OCI-LY1 (cell line): Measurements from ENCODE around the gene CYB5R3.

Experiments used
- CTCF ChIP-seq: fragments of 200-600 bp; sonication (generic), shearing (Covaris generic); IDR thresholded peaks from 2 replicates; pipeline ENCODE4 v1.5.1; 2017; ENCODE audit warnings: mild to moderate bottlenecking, antibody characterized with exemption, low read length, moderate library complexity, mixed read lengths
- EZH2 ChIP-seq: fragments of 200-600 bp; sonication (generic), shearing (Covaris generic); IDR thresholded peaks from 2 replicates; pipeline ENCODE4 v1.8.0; 2017; ENCODE audit warnings: borderline replicate concordance, mixed run types, mild to moderate bottlenecking, antibody characterized with exemption, low read length, moderate library complexity, mixed read lengths

- TF ChIP-seq CTCF (no peak), EZH2 (no peak)
These were observed 40.9 kb downstream of the CYB5R3 start for GRCh38 chr22:42608136-42608822.
